Measurements from ENCODE around the gene COL11A2.

- TF ChIP-seq, protein P1, sequence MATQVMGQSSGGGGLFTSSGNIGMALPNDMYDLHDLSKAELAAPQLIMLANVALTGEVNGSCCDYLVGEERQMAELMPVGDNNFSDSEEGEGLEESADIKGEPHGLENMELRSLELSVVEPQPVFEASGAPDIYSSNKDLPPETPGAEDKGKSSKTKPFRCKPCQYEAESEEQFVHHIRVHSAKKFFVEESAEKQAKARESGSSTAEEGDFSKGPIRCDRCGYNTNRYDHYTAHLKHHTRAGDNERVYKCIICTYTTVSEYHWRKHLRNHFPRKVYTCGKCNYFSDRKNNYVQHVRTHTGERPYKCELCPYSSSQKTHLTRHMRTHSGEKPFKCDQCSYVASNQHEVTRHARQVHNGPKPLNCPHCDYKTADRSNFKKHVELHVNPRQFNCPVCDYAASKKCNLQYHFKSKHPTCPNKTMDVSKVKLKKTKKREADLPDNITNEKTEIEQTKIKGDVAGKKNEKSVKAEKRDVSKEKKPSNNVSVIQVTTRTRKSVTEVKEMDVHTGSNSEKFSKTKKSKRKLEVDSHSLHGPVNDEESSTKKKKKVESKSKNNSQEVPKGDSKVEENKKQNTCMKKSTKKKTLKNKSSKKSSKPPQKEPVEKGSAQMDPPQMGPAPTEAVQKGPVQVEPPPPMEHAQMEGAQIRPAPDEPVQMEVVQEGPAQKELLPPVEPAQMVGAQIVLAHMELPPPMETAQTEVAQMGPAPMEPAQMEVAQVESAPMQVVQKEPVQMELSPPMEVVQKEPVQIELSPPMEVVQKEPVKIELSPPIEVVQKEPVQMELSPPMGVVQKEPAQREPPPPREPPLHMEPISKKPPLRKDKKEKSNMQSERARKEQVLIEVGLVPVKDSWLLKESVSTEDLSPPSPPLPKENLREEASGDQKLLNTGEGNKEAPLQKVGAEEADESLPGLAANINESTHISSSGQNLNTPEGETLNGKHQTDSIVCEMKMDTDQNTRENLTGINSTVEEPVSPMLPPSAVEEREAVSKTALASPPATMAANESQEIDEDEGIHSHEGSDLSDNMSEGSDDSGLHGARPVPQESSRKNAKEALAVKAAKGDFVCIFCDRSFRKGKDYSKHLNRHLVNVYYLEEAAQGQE (IDR thresholded peaks at IDR 0.05; ENCODE audit: low read depth), result no peak
- TF ChIP-seq CEBPB (IDR thresholded peaks at IDR 0.05) (no peak), RAD21 (IDR thresholded peaks at IDR 0.05; ENCODE audit: low read depth) (no peak)
Observed at GRCh38 chr6:33151050-33151449, 41.2 kb downstream of the COL11A2 start.
